Osteocyte (in vitro differentiated cells): Measurements from ENCODE around the gene GTF3C1. TPM values are rescaled to one million over a fixed set of nuclear protein-coding genes. Genes with fewer than 3 reads are reported as not detected.

Source experiments
- DNase-seq: peaks from one replicate; pipeline ENCODE4 v3.0.0; 2021; ENCODE audit warnings: mixed read lengths; ENCODE audit not compliant: unreplicated experiment; ENCODE audit errors: extremely low spot score
- H3K27ac Mint-ChIP-seq: one replicate; pipeline ENCODE4 v1.8.0; 2021; ENCODE audit warnings: mild to moderate bottlenecking, mixed read lengths; ENCODE audit not compliant: unreplicated experiment
- H3K27me3 Mint-ChIP-seq: one replicate; pipeline ENCODE4 v1.8.0; 2021; ENCODE audit warnings: mixed read lengths; ENCODE audit not compliant: unreplicated experiment
- H3K36me3 Mint-ChIP-seq: one replicate; pipeline ENCODE4 v1.8.0; 2021; ENCODE audit warnings: mixed read lengths; ENCODE audit not compliant: unreplicated experiment
- H3K4me1 Mint-ChIP-seq: one replicate; pipeline ENCODE4 v1.8.0; 2021; ENCODE audit warnings: mixed read lengths; ENCODE audit not compliant: unreplicated experiment
- H3K4me3 Mint-ChIP-seq: one replicate; pipeline ENCODE4 v1.8.0; 2021; ENCODE audit warnings: mild to moderate bottlenecking, moderate library complexity, mixed read lengths; ENCODE audit not compliant: unreplicated experiment
- H3K9me3 Mint-ChIP-seq: one replicate; pipeline ENCODE4 v1.8.0; 2021; ENCODE audit warnings: mixed read lengths; ENCODE audit not compliant: unreplicated experiment
- CTCF ChIP-seq: fragments of 200-600 bp; sonication (generic); IDR thresholded peaks from 2 replicates; pipeline ENCODE4 v1.5.0; 2021; ENCODE audit warnings: antibody characterized with exemption, mild to moderate bottlenecking, moderate library complexity
- total RNA-seq: library from RNA; stranded (reverse); gene quantifications from 2 replicates; pipeline ENCODE4 v1.2.1, GENCODE V29; 2021

The GTF3C1 gene
- total RNA-seq, 1 donor from 2014 or later = 92.3 TPM

- no peaks in the 10 kb centered on the region for H3K27me3 Mint-ChIP-seq
- H3K36me3 Mint-ChIP-seq = peaks cover 2% of the 10 kb centered on the region
- TF ChIP-seq CTCF = no peak
- no peak overlapping the region for H3K27ac Mint-ChIP-seq
- peaks cover 1% of the 10 kb centered on the region for H3K4me1 Mint-ChIP-seq
- H3K4me3 Mint-ChIP-seq = no peak overlapping the region
- DNase-seq = no peak
- H3K9me3 Mint-ChIP-seq = no peaks in the 10 kb centered on the region
Measured at GRCh38 chr16:27564224-27564623, 14.5 kb upstream of the GTF3C1 start.

GRCh38 chr16:27561216-27561615 is 11.5 kb upstream of the GTF3C1 start:
- Mint-ChIP-seq H3K4me1 (peaks cover 1% of the 10 kb centered on the region), H3K27me3 (no peaks in the 10 kb centered on the region), H3K36me3 (peaks cover 2% of the 10 kb centered on the region), H3K4me3 (no peak overlapping the region), H3K9me3 (no peaks in the 10 kb centered on the region), H3K27ac (no peak overlapping the region)
- no peak for TF ChIP-seq CTCF
- DNase-seq = no peak

- H3K27me3 Mint-ChIP-seq = no peaks in the 10 kb centered on the region
- H3K9me3 Mint-ChIP-seq = no peaks in the 10 kb centered on the region
- no peaks in the 10 kb centered on the region for H3K4me1 Mint-ChIP-seq
- peaks cover 2% of the 10 kb centered on the region for H3K36me3 Mint-ChIP-seq
- no peak for TF ChIP-seq CTCF
- no peak for DNase-seq
- H3K4me3 Mint-ChIP-seq = no peak overlapping the region
- H3K27ac Mint-ChIP-seq = no peak overlapping the region
Measured at GRCh38 chr16:27558932-27559331, 9.2 kb upstream of the GTF3C1 start.

GRCh38 chr16:27558434-27558833 is 8.7 kb upstream of the GTF3C1 start:
- TF ChIP-seq CTCF = no peak
- no peak overlapping the region for H3K27ac Mint-ChIP-seq
- no peaks in the 10 kb centered on the region for H3K27me3 Mint-ChIP-seq
- H3K9me3 Mint-ChIP-seq = no peaks in the 10 kb centered on the region
- H3K36me3 Mint-ChIP-seq = peaks cover 2% of the 10 kb centered on the region
- no peaks in the 10 kb centered on the region for H3K4me1 Mint-ChIP-seq
- no peak for DNase-seq
- no peak overlapping the region for H3K4me3 Mint-ChIP-seq

GRCh38 chr16:27556471-27556870 is 6.8 kb upstream of the GTF3C1 start:
- no peak for TF ChIP-seq CTCF
- no peak for DNase-seq
- H3K9me3 Mint-ChIP-seq = no peaks in the 10 kb centered on the region
- no peaks in the 10 kb centered on the region for H3K4me1 Mint-ChIP-seq
- no peak overlapping the region for H3K27ac Mint-ChIP-seq
- H3K36me3 Mint-ChIP-seq = peaks cover 2% of the 10 kb centered on the region
- H3K4me3 Mint-ChIP-seq = no peak overlapping the region
- H3K27me3 Mint-ChIP-seq = no peaks in the 10 kb centered on the region
